ENCODE data around the gene IFFO2. TPM values are rescaled to one million over a fixed set of nuclear protein-coding genes. Genes with fewer than 3 reads are reported as not detected.

IFFO2 gene
- total and polyA plus RNA-seq, 2 of the 8 experiments (the other 6 are each of a cell fraction or from before 2014, with no cell fraction given) = 6.6 to 10.4 TPM

GRCh38 chr1:18938008-18938706 lies 18.3 kb downstream of the IFFO2 start (continued):
- no peak for TF ChIP-seq SIN3A (conservative IDR thresholded peaks at IDR 0.05 in 1 of 2, IDR thresholded peaks at IDR 0.05 in 1 of 2; ENCODE audit: low read depth in 1 of 2, low read length in 2 of 2)
- no peak for TF ChIP-seq CBX8 (IDR thresholded peaks at IDR 0.05; ENCODE audit: borderline replicate concordance, low read depth, low read length)
- no peak for TF ChIP-seq BACH1 (IDR thresholded peaks at IDR 0.05; ENCODE audit: low read length)
- TF ChIP-seq E2F6 (IDR thresholded peaks at IDR 0.05) = no peak
- no peak for TF ChIP-seq GABPA (IDR thresholded peaks at IDR 0.05; ENCODE audit: borderline replicate concordance, insufficient read depth, low read length)
